ENCODE data around the gene ATRN. TPM values are rescaled to one million over a fixed set of nuclear protein-coding genes. Genes with fewer than 3 reads are reported as not detected.

Gene ATRN
- total and polyA plus RNA-seq, 2 donors from 2014 or later: 15.7 to 48.1 TPM

DNA sequence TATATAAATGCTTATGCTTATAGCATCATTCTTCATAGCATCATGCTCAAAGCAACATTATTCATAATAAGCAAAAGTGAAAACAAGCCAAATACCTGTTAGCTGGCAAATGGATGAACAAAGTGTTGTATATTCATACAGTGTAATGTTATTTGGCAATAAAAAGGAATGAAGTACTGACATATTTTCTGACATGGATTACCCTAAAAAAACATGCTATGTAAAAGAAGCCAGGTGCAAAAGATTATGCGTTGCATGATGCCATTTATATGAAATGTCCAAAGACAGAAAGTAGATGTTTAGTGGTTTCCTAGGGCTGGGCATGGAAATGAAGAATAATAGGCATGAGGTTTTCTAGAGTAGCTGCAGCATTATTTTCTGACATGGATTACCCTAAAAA lies 115.3 kb downstream of the ATRN start:
- intact Hi-C loops (cut with DNase I): no loop called here
- TF ChIP-seq CTCF (IDR thresholded peaks at IDR 0.05; ENCODE audit: borderline replicate concordance, extremely low read depth, insufficient read depth): no peak
- Histone ChIP-seq H3K9ac (ENCODE audit: low read length in 3 of 3) (no peak overlapping the region), H3K36me3 (ENCODE audit: control insufficient read depth in 2 of 3, insufficient read depth in 3 of 3, low read length in 3 of 3) (peaks cover 4 to 49% (median 9%) of the 10 kb centered on the region in 3 donors), H3K27me3 (ENCODE audit: control insufficient read depth, insufficient read depth, low read length) (no peaks in the 10 kb centered on the region), H3K27ac (ENCODE audit: low read depth in 2 of 2, low read length in 2 of 2) (no peak overlapping the region), H3K9me3 (ENCODE audit: control insufficient read depth in 2 of 3, insufficient read depth in 1 of 3, low read length in 3 of 3) (peaks cover 0 to 3% (median 0%) of the 10 kb centered on the region in 3 donors), H3K4me3 (ENCODE audit: low read length in 3 of 3) (no peak overlapping the region), H3K4me1 (ENCODE audit: control insufficient read depth in 2 of 3, insufficient read depth in 2 of 3, low read depth in 1 of 3, low read length in 3 of 3) (no peaks in the 10 kb centered on the region)
- no peak for DNase-seq
- no peak for FAIRE-seq

DNA sequence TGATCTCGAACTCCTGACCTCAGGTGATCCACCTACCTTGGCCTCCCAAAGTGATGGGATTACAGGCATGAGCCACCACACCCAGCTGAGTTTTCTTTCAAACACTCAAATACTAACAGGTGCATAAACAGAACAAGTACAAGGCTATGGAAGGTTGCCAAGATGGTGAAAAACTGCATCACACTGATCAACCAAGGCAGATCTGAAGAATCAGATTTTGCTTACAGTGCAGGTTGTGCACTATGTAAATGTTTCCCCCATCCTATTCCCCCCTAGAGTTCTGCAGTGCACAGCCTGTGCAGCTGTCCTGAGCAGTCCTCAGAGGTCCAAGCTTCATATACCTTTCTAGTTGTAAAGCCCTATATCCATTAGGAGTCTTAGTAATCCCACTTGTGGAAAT lies 119.3 kb downstream of the ATRN start:
- Histone ChIP-seq H3K36me3 (ENCODE audit: control insufficient read depth in 2 of 3, insufficient read depth in 3 of 3, low read length in 3 of 3) (peaks cover 2 to 40% (median 23%) of the 10 kb centered on the region in 3 donors), H3K9ac (ENCODE audit: low read length in 3 of 3) (no peak overlapping the region), H3K27me3 (ENCODE audit: control insufficient read depth, insufficient read depth, low read length) (no peaks in the 10 kb centered on the region), H3K27ac (ENCODE audit: low read depth in 2 of 2, low read length in 2 of 2) (no peak overlapping the region), H3K4me3 (ENCODE audit: low read length in 3 of 3) (no peak overlapping the region), H3K9me3 (ENCODE audit: control insufficient read depth in 2 of 3, insufficient read depth in 1 of 3, low read length in 3 of 3) (peaks cover 0 to 3% (median 0%) of the 10 kb centered on the region in 3 donors), H3K4me1 (ENCODE audit: control insufficient read depth in 2 of 3, insufficient read depth in 2 of 3, low read depth in 1 of 3, low read length in 3 of 3) (no peaks in the 10 kb centered on the region)
- intact Hi-C loops (cut with DNase I): no loop called here
- TF ChIP-seq CTCF (IDR thresholded peaks at IDR 0.05; ENCODE audit: borderline replicate concordance, extremely low read depth, insufficient read depth): no peak
- DNase-seq (no peak), FAIRE-seq (no peak)

DNA sequence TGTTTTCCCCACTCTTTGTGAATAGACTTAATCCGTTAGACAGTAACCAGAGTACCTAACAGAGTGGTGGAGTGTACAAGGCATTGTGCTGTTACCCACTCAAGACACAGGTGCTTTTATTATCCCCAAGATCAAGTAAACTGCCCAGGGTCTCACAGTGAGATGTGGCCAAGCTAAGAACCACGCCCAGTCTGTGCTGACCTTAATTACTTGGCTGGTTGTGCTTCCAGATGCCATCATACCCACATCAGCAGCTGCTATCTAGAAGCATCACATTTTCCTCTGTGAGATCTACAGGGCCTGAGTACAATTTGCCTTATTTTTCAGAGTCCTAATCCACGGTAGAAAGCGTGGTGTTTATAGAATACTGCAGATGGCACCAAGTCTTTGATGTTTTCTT lies 122.1 kb downstream of the ATRN start:
- Histone ChIP-seq H3K27me3 (ENCODE audit: control insufficient read depth, insufficient read depth, low read length) (no peaks in the 10 kb centered on the region), H3K4me3 (ENCODE audit: low read length in 3 of 3) (no peak overlapping the region), H3K27ac (ENCODE audit: low read depth in 2 of 2, low read length in 2 of 2) (no peak overlapping the region), H3K36me3 (ENCODE audit: control insufficient read depth in 2 of 3, insufficient read depth in 3 of 3, low read length in 3 of 3) (peaks cover 2 to 30% (median 25%) of the 10 kb centered on the region in 3 donors), H3K4me1 (ENCODE audit: control insufficient read depth in 2 of 3, insufficient read depth in 2 of 3, low read depth in 1 of 3, low read length in 3 of 3) (no peaks in the 10 kb centered on the region), H3K9me3 (ENCODE audit: control insufficient read depth in 2 of 3, insufficient read depth in 1 of 3, low read length in 3 of 3) (no peaks in the 10 kb centered on the region), H3K9ac (ENCODE audit: low read length in 3 of 3) (no peak overlapping the region)
- FAIRE-seq (no peak), DNase-seq (no peak)
- intact Hi-C loops (cut with DNase I): no loop called here
- TF ChIP-seq CTCF (IDR thresholded peaks at IDR 0.05; ENCODE audit: borderline replicate concordance, extremely low read depth, insufficient read depth): no peak

DNA sequence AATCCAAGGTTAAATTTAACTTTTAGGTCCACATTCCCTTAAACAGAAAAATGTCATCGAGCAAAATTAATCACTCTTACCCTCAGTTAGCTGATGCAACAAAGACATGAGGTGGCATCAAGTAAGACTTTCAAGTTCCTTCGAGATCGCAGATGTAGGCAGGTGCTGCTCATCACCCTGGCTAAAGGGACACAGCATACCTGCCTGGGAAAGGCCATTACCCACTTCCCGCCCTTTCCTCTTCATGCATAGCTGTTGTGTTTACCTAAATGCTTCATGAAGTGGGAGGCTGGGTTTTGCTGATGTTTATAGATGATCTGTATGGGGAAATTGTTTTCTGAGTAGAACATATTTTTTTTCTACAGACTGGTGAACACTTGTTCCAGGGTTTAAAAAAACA lies 124.7 kb downstream of the ATRN start:
- no peak overlapping the region for H3K4me3 ChIP-seq (ENCODE audit: low read length in 3 of 3)
- no peaks in the 10 kb centered on the region for H3K4me1 ChIP-seq (ENCODE audit: control insufficient read depth in 2 of 3, insufficient read depth in 2 of 3, low read depth in 1 of 3, low read length in 3 of 3)
- TF ChIP-seq CTCF (IDR thresholded peaks at IDR 0.05; ENCODE audit: borderline replicate concordance, extremely low read depth, insufficient read depth): no peak
- H3K27me3 ChIP-seq (ENCODE audit: control insufficient read depth, insufficient read depth, low read length): no peaks in the 10 kb centered on the region
- H3K36me3 ChIP-seq (ENCODE audit: control insufficient read depth in 2 of 3, insufficient read depth in 3 of 3, low read length in 3 of 3): peaks cover 5 to 44% (median 25%) of the 10 kb centered on the region in 3 donors
- H3K9ac ChIP-seq (ENCODE audit: low read length in 3 of 3): no peak overlapping the region
- DNase-seq (peak in 1 of 5 donors; percentile 28), FAIRE-seq (no peak)
- no peak overlapping the region for H3K27ac ChIP-seq (ENCODE audit: low read depth in 2 of 2, low read length in 2 of 2)
- H3K9me3 ChIP-seq (ENCODE audit: control insufficient read depth in 2 of 3, insufficient read depth in 1 of 3, low read length in 3 of 3): no peaks in the 10 kb centered on the region
- intact Hi-C loops (cut with DNase I): no loop called here
